ENCODE data around the gene HMGA1.
A peak's percentile ranks its signal among the peaks of the same experiment; 100 is the strongest.

HMGA1 gene

GRCh38 chr6:34278833-34279232, 42.2 kb downstream of the HMGA1 start:
- H3K27ac ChIP-seq: no peak overlapping the region
- H3K36me3 ChIP-seq (replicated peaks): peaks cover 2% of the 10 kb centered on the region
- no peak for DNase-seq
- H3K4me3 ChIP-seq (ENCODE audit: low read depth, low read length): no peak overlapping the region
- TF ChIP-seq, protein P1, sequence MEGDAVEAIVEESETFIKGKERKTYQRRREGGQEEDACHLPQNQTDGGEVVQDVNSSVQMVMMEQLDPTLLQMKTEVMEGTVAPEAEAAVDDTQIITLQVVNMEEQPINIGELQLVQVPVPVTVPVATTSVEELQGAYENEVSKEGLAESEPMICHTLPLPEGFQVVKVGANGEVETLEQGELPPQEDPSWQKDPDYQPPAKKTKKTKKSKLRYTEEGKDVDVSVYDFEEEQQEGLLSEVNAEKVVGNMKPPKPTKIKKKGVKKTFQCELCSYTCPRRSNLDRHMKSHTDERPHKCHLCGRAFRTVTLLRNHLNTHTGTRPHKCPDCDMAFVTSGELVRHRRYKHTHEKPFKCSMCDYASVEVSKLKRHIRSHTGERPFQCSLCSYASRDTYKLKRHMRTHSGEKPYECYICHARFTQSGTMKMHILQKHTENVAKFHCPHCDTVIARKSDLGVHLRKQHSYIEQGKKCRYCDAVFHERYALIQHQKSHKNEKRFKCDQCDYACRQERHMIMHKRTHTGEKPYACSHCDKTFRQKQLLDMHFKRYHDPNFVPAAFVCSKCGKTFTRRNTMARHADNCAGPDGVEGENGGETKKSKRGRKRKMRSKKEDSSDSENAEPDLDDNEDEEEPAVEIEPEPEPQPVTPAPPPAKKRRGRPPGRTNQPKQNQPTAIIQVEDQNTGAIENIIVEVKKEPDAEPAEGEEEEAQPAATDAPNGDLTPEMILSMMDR (IDR thresholded peaks at IDR 0.05; ENCODE audit: low read depth, low read length, missing control alignments): no peak
- in situ Hi-C loops (cut with HindIII; ENCODE audit: low pct_ligation_motif_present, low sequenced_read_pairs): no loop called here
- H3K27me3 ChIP-seq (replicated peaks): no peaks in the 10 kb centered on the region

GRCh38 chr6:34280216-34280615, 43.5 kb downstream of the HMGA1 start:
- H3K36me3 ChIP-seq (replicated peaks): peaks cover 2% of the 10 kb centered on the region
- TF ChIP-seq, protein P1 (IDR thresholded peaks at IDR 0.05; ENCODE audit: low read depth, low read length, missing control alignments): no peak
- in situ Hi-C loops (cut with HindIII; ENCODE audit: low pct_ligation_motif_present, low sequenced_read_pairs): no loop called here
- no peak overlapping the region for H3K4me3 ChIP-seq (ENCODE audit: low read depth, low read length)
- no peak for DNase-seq
- no peaks in the 10 kb centered on the region for H3K27me3 ChIP-seq (replicated peaks)
- no peak overlapping the region for H3K27ac ChIP-seq

DNA sequence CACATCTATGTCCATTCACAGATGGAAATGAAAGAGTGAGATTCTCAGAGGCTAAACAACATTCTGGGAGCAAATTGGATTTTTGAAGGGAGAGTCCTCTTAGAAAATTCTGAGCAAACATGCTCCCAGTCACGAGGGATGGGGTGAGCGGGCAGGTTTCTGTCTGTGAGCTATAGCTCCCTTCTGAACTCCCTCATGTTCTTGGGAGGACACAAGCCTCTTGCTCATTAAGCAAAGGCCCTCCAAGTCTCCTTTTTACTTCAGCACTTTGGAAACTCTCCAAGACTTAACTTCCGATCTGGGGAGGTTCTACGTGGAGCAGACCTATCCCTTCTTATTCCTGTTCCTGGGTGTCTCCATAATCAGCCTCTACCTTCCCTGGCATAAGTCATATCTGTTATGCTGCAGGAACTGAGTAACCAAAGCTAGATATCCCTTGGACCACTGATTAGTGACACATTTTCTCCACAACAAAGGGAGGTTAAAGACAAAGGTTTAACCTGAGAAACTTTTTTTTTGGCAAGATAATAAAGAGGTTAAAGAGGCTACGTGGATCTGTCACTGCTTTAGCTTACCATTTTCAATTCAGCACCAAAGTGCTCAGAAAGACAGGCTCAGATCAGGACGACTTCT, 45.1 kb downstream of the HMGA1 start:
- Histone ChIP-seq H3K27ac (no peak overlapping the region), H3K4me3 (ENCODE audit: low read depth, low read length) (no peak overlapping the region), H3K27me3 (replicated peaks) (no peaks in the 10 kb centered on the region), H3K36me3 (replicated peaks) (peaks cover 2% of the 10 kb centered on the region)
- TF ChIP-seq, protein P1 (IDR thresholded peaks at IDR 0.05; ENCODE audit: low read depth, low read length, missing control alignments): no peak
- DNase-seq: no peak
- in situ Hi-C loops (cut with HindIII; ENCODE audit: low pct_ligation_motif_present, low sequenced_read_pairs): no loop called here

DNA sequence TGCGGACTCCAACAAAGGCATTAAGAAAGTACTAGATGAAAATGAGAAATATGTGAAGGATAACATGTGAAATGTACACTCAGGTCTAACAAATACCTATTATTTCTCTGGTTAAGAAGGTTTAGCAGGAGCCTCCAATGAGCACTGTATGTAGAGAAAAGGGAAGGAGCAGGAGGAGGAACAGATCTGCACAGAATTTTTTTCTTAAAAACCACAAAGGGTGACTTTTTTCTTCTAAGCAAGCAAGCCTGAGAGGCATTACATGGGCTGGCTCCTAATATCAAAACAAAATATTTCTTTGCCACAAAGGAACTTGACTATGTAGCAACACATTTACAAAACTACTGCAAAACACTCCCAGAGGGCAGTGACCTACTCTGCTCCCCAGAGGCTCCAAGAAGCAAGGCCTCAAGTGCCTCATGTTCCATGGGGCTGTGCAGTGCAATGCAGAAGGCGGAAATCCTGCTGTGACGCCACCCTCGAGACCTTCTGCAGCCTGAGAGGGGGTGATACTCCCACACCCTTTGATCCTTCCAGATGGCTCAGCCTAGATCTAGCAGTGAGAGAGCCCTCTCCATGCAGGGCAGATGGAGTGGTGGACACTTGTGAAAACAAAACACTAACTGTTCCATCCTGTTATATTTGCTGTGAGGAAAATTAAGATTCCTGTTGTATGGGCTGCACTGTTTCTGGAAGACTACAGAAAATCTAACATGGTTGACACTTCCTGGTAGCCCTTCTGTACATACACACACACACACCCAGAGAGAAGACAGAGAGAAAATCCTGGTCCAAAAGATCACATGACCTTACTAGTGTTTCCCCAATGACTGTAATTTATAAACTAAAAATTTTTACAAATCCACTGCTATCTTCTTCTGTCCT, 48.1 kb downstream of the HMGA1 start:
- Histone ChIP-seq H3K36me3 (replicated peaks) (peaks cover 8% of the 10 kb centered on the region), H3K4me3 (ENCODE audit: low read depth, low read length) (no peak overlapping the region), H3K27ac (peak overlapping the region; percentile 35), H3K27me3 (replicated peaks) (no peaks in the 10 kb centered on the region)
- TF ChIP-seq, protein P1 (IDR thresholded peaks at IDR 0.05; ENCODE audit: low read depth, low read length, missing control alignments): no peak
- in situ Hi-C loops (cut with HindIII; ENCODE audit: low pct_ligation_motif_present, low sequenced_read_pairs): no loop called here
- DNase-seq: peak; percentile 61

DNA sequence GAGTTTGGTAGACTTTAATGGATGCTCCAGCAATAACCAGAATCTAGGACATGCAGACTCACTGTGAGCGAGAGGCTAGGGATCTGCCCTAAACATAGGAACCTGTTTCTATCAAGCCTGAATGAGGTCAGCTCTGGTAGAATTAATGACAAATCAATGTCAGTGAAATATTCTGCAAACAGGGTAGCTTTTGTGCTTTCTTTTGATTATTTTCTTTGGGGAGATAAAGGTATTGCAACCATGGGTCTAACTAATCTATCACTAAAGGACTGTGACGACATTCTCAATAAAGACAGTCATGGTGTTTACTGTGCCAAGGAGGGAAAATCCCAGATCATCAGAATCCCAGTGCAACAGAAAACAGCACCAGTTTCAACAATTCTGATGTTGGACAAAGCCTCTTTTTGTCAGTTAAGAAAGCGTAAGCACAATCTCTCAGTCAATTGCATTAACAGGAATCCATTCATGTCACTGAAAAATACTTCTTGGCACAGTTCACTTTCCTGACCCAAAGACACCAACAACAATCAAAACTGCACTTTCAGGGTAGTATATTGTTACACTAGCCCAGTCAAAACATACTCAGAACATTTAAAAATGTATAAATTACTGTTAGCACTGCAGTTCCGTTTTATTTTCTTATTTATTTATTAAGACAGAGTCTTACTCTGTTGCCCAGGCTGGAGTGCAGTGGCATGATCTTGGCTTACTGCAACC, 48.9 kb downstream of the HMGA1 start:
- DNase-seq: no peak
- TF ChIP-seq, protein P1 (IDR thresholded peaks at IDR 0.05; ENCODE audit: low read depth, low read length, missing control alignments): no peak
- Histone ChIP-seq H3K36me3 (replicated peaks) (peaks cover 7% of the 10 kb centered on the region), H3K27me3 (replicated peaks) (no peaks in the 10 kb centered on the region), H3K27ac (peak overlapping the region; percentile 35), H3K4me3 (ENCODE audit: low read depth, low read length) (no peak overlapping the region)
- in situ Hi-C loops (cut with HindIII; ENCODE audit: low pct_ligation_motif_present, low sequenced_read_pairs): no loop called here
